Mammary epithelial cell (primary cell): ENCODE results near the gene INPP5D.

Experiments
- CTCF ChIP-seq, 2 donors: IDR thresholded peaks in 1 of 2; conservative IDR thresholded peaks in 1 of 2; 2 replicates each; pipeline ENCODE4 v1.5.1; 2011 to 2012; ENCODE audit warnings: inconsistent platforms in 2 of 2, low read length in 2 of 2, mild to moderate bottlenecking in 2 of 2, control low read depth in 1 of 2, low read depth in 1 of 2; ENCODE audit not compliant: insufficient read depth in 1 of 2; ENCODE audit errors: extremely low read depth in 1 of 2
- EZH2 ChIP-seq: IDR thresholded peaks from 2 replicates; pipeline ENCODE4 v1.6.1; 2012; ENCODE audit warnings: low read length, inconsistent platforms, borderline replicate concordance

GRCh38 chr2:233197022-233197421 is 136.9 kb downstream of the INPP5D start:
- no peak for TF ChIP-seq CTCF (conservative IDR thresholded peaks at IDR 0.05 in 1 of 2, IDR thresholded peaks at IDR 0.05 in 1 of 2; ENCODE audit: extremely low read depth in 1 of 2, insufficient read depth in 1 of 2, low read depth in 1 of 2, low read length in 2 of 2)
- TF ChIP-seq EZH2, result no peak
